T47D (cell line): Measurements from ENCODE around the gene PPIP5K1.
"Not testable (repeated sequence)": the region's sequence is repeated elsewhere in the genome, so short reads cannot be mapped to it uniquely, and the experiment has no call there.

Experiments
- DNase-seq, 2 experiments: peaks; one replicate each; pipeline versions ENCODE4 v3.0.0 to v3.0.0-alpha.2; 2011 to 2012; ENCODE audit warnings: low read depth in 1 of 2, low spot score in 1 of 2
- JUND ChIP-seq: IDR thresholded peaks from 2 replicates; pipeline ENCODE4 v1.6.1; 2012; ENCODE audit warnings: low read depth
- in situ Hi-C: cut with HindIII; loops from 2 replicates; pipeline ENCODE4 v1.10.0; 2016; ENCODE audit warnings: low sequenced_read_pairs, low pct_unique_long_range_greater_than_20kb

The PPIP5K1 gene

DNA sequence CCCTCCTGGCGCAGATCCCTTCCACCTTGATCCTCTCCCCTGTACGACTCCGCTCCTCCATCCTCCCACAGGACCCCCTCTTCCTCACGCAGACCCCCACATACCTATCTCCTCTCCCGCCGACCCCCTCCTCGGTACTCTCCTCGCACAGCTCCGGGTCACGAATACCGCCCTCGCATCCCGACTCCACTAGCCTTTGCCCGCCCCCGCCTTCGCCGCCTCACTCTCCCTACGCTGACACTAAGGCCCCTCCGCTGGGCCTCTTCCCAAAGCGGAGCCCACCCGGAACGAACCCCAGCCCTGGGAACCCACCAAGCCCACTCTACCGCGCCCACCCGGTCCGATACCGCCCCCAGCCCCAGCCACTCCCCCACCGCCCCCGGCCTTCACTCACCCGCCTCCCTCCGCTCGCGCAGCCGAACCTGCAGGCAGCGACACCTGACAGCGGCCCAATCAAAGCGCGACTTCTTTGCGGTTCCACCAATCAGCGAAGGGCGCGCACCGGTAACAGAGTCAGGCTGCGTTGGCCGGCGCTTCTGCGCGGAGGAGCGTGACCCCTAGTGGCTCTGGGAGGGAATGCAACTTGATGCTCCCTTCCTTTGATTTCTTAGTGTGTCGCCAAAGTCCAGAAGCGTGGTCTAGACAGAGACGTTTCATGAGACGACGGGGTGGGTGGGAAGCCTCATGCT, at the start of gene PPIP5K1:
PPIP5K1 (minus strand) TSS at position 431 of the 689 bp plus-strand sequence. CDS start 5,704 bp downstream, outside the sequence.
- DNase-seq, in situ Hi-C loops: not testable (repeated sequence)

DNA sequence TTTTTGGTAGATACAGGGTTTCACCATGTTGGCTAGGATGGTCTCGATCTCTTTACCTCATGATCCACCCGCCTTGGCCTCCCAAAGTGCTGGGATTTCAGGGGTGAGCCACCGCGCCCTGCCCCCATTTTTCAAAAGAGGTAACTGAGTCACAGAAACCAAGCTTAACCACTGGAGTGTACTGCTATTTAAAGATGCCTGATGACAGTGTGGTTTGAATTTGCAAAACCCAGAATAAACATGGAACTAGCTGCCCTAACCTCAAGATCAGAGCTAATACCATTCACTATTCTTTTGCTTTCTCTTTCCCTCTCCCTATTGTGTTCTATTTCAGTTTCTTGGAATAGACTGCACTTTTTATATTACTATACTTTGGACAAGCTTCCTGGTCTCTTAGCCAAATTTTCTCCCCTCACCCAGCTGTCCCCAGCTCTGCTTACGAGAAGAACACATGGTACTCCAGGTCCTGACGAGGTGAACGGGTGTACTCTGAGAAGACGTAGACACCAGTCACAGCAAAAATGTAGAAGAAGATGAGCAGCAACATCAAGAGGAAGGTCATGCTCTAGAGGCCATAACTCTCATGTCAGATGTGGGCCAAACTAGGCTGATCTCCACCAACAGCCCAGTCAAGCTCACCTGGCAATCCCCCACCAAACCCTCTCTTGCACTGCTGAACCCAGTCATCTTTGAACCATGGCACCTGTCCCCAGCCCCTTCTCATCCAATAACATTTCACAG, 48.6 kb upstream of the PPIP5K1 start:
- DNase-seq, in situ Hi-C loops: not testable (repeated sequence)

DNA sequence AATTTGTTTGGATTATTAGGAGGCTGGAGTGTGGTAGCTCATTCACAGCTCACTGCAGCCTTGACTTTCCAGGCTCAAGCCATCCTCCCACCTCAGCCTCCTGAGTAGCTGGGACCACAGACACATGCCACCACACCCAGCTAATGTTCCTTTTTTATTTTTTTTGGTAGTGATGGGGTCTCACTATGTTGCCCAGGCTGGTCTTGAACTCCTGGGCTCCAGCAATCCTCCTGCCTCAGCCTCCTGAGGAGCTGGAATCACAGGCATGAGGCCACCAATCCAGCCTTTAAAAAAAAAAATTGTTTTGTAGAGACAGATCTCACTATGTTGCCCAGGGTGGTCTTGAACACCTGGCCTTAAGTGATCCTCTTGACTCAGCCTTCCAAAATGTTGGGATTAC, 36.9 kb upstream of the PPIP5K1 start:
- in situ Hi-C loops, DNase-seq: not testable (repeated sequence)

DNA sequence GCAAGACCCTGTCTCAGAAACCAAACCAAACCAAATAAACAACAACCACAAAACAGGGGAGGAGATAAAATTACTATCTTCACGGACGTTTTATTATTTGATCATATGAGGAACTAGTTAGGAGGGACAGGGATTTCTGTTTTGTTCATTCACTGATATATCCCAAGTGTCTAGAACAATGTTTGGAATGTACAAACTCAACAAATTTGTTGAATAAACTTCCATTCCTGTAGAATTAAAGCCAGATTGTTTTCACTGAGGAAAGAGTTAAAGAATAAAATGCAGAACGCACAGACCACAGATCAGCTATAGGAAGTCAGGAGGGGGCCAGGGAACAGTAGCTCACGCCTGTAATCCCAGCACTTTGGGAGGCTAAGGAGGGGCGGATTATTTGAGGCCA, 35.1 kb upstream of the PPIP5K1 start:
- TF ChIP-seq JUND = no peak
- in situ Hi-C loops = no loop called here
- no peak for DNase-seq

DNA sequence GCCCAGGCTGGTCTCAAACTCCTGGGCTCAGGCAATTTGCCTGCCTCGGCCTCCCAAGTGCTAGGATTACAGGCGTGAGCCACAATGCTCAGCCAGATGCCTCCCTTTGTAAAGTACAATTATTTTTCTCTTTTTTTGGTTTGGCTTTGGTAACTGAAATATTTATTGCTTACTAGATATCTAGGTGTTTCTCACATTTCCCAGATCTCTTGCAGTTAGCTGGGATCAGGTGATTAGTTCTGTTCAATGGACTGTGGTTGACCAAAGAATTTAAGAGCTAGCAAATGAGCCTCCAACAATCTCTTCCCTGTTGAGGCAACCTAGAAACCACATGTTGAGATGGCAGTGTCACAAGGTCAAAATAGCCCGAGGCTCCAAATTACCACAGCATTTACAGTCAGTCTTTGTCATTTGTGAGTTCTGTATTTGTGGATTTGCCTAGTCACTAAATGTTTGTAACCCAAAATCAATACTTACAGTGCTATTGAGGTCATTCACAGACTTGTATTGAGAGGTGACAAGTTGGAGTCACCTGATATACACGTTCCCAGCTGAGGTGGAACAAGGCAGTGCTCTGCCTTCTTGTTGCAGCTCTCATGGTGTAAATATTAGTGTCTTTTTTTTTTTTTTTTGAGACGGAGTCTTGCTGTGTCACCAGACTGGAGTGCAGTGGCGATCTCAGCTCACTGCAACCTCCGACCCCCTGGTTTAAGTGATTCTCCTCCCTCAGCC, 32.2 kb upstream of the PPIP5K1 start:
- DNase-seq, in situ Hi-C loops: not testable (repeated sequence)

DNA sequence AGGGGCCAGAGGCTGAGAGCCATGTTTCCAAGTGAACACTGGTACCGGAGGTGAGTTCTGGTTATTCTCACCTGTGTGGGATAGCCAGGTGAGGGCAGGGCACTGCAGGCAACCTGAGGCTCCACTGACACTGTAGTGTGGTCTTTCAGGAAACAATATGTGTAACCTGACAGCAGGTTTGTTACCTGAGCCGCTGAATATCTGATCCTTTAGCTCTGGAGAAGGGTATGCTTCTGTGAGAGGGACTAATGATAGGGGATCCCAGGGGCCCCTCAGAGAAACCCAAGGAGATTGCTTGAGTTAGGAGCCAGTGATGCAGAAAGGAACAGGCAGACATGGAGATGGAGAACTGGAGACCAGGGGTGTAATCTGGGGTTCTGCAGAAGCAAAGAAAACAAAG, 28.7 kb upstream of the PPIP5K1 start, which contains the start of gene STRC:
STRC (minus strand) TSS at position 101 of the 400 bp plus-strand sequence; CDS start at position 23, 78 bp downstream.
- in situ Hi-C loops, DNase-seq: not testable (repeated sequence)

DNA sequence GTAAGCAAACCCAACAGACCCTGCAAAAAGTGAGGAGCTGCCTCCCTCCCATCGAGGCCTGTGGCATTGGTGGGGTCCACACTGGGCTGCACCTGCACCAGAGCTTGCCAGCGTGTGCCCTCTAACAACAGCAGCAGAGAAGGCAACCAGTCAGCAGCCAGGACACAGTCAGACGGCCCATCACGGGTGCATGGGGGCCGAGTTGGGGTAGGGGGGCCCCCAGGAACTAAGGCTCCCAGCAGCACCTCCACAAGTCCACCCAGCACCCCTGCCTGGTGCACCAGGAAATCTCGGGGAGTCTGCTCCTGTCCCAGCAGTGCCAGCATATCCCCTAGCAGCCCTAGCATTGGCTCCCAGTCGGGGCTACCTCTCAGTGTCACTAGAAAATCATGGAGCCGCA, 27.7 kb upstream of the PPIP5K1 start:
- in situ Hi-C loops, DNase-seq: not testable (repeated sequence)

DNA sequence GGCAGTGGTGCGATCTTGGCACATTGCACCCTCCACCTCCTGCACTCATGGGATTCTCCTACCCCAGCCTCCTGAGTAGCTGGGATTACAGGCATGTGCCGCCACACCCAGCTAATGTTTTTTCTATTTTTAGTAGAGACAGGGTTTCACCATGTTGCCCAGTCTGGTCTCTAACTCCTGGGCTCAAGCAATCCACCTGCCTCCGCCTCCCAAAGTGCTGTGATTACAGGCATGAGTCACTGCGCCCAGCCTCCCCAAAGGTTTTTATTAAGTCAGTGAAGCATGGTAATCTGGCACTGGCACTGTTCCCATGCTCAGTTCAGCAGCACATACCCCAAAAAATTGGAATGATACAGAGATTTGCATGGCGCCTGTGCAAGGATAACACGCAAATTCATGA, 12.2 kb upstream of the PPIP5K1 start:
- DNase-seq, in situ Hi-C loops: not testable (repeated sequence)

DNA sequence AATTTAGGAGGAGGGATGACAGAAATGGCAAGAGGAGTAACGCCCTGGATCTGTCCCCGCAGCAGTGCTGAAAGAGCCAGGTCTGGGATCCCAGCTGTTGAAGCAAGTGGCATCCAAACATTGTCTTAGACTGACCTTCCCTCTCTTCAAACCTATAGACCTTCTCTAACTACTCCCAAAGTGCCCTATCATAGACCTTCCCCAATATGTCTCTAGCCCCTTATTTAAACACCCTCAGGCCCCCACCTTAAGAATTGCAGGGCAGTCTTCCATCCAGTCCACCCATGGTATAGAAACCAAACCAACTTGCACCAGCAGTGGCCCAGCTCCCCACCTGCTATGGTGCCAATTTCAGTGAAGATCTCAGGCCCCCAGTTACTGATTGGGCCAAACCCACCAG, 10.2 kb upstream of the PPIP5K1 start:
- in situ Hi-C loops, DNase-seq: not testable (repeated sequence)

DNA sequence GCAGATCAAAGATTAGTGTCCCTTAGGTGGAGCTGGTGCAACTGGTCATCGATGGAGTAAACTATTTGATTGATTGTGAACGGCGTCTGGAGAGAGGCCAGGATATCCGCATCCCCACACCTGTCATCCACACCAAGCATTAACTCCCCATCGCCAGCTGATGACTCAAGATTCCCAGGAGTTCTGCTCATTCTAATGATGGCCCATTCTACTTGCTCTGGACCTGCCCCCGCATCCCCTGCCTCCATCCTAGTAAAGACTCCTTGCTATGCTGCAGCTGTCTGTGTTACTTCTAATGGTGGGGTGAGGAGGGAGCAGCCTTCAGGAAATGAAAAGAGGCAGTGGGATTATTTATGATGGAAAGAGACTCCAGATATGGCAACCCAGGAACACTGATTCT, 9.1 kb upstream of the PPIP5K1 start:
- in situ Hi-C loops, DNase-seq: not testable (repeated sequence)

DNA sequence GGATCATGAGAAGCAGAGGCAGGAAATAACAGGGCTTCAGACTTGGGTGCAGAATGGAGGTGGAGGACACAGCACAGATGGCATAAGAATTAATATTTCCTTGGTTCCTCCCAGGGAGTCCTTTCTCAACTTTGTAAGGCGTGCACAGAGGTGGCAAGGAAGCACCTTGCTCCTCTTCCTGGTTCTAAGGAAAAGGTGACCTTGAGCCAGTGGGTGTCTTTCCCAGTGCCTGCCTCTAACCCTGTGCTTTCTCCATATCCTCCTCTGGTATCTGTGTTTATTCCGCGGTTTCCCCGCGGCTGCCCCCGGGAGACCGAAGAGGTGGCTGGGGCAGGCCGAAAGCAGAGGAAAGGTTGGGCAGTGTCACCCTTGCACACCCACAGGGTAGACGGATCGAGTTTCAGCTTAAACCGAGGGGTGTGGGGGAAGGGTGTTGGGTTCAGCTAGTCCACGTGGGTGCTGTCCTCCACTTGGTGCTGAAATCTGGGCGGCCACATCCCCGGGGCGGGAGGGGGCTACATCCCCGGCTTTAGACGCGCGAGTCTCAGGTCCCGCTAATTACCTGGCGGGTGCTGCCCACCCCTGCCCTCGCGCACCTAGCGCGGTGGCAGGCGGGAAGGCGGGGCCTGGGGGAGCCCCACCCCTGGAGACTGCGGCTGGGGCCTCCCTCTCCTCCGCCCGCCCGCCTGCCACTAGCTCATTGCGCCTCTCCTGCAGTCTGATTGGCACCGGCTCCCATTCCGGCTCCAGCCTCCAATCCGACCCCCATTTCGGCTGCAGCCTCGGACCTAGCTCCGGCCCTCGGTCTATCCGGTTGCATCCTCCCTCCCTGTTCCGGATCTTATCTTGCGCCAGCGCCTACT, 3.6 kb upstream of the PPIP5K1 start, which contains the start of gene CKMT1B:
CKMT1B (plus strand) TSS at position 700 of the 863 bp plus-strand sequence. CDS start 192 bp downstream, outside the sequence.
- DNase-seq, in situ Hi-C loops: not testable (repeated sequence)

DNA sequence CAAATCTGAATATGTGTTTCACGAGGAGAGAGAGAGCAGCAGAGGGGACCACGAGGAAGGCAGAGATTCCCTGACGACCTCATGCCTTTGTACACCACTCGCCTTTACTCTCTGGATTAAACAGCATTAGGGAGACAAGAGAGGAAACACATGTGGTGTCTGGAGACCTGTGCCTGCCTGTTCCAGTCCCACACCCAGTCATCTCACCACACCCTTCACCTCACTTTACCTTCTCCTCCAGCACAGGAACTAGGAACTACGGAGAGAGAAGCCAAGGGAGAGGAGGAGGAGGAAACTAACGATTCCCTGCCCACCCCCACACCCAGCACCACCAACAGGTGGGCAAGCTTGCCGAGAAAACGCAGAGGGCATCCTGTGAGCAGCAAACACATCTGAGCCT, 2.8 kb upstream of the PPIP5K1 start:
- DNase-seq, in situ Hi-C loops: not testable (repeated sequence)

DNA sequence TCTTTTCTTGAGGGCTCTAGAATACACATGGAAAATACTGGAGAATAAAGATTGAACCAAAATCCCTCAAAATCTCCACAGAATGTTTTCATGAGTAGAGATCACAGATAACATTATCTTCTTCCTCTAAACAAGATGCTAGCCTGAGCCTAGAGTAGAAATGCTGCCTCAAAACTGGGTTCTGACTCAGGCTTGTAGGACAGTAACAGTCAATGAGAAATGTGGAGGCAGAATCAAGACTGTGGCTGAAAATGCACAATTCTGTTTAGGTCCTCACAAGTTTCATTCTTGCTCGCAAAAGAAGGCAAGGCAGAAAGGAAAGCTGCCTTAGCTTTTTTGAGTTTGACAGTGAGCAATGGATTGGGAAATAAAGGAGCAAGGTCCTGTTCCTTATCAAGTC, 15.4 kb downstream of the PPIP5K1 start:
- in situ Hi-C loops = not testable (repeated sequence)

DNA sequence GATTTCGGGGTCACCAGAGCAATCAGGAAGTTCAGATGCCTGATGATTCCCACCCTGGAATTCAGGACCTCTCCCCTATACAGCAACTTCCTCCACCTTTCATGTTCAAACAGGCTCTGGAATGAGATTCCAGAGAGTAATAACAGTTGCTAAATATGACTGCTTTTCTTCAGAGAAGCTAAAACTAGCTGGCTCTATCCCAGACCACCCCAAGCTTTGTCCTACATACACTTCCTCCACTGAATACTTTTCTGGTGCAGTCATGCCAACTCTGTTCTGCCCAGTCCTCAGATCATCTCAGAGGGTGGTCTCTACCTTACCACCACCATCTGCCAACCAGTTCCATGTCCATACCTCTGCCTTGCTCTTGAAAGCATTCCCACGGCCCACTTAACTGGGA, 23.4 kb downstream of the PPIP5K1 start:
- DNase-seq, in situ Hi-C loops: not testable (repeated sequence)

More for the DNA sequence above, 15.4 kb downstream of the PPIP5K1 start:
- DNase-seq = not testable (repeated sequence)

DNA sequence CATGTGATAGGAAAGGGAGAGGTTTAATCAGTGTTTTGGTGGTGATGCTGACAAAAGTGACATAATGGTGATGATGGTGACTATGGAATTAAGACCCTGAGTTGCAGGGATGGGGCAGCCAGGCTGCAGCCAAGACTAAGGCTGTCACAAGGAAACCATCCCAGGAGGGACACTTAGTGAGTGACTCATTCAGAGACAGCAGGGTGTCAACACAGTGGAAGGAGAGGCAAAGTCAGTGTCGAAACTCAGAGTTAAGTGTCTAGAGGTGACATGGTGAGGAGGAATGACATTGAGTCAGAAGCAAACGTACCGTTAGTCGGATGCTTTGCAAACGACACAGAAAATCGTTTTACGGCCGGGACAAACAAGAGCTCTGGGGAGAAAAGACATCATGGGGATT, 26.2 kb downstream of the PPIP5K1 start:
- DNase-seq, in situ Hi-C loops: not testable (repeated sequence)

DNA sequence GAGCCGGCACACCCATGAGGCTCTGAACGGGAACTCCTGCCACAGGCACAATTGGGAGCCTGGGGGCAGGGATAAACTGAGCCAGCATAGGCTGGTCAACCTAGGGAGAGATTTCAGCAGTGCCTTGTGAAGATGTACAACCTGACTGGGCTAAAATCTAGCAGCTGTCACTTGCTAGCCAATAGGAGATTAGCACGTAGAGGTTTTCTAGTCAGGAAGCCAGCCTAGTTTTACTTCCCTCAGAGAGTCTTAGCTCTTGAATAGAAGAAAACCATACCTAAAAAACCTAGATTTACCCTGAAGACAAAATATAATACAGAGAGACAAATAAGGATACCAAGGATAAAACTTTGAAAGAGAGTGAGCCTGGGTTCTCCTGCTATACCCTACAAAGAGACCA, 27.3 kb downstream of the PPIP5K1 start:
- in situ Hi-C loops, DNase-seq: not testable (repeated sequence)
